GM19240 (cell line): ENCODE data around the gene CYTH1.
"Not testable (repeated sequence)": the region's sequence is repeated elsewhere in the genome, so short reads cannot be mapped to it uniquely, and the experiment has no call there.

Experiments used
- DNase-seq: peaks from one replicate; pipeline ENCODE4 v3.0.0; 2011; ENCODE audit warnings: low spot score; ENCODE audit not compliant: insufficient read length

The CYTH1 gene

GRCh38 chr17:78672871-78673371 is 109.2 kb downstream of the CYTH1 start:
- DNase-seq, result no peak

GRCh38 chr17:78672005-78672404 is 110.1 kb downstream of the CYTH1 start:
- no peak for DNase-seq

DNA sequence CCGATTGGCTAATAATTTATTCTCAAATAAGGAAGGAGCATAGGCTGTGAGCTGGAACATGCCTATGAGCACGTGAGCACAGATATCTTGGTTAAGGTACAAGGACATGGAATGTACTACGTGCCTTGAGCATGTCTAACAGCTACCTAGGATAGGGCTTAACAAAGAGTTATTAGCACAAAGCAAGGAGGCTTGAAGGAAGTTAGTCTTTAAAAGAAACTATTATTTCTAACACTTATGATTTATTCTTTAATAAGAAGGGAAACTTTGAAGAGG is 110.4 kb downstream of the CYTH1 start:
- DNase-seq, result not testable (repeated sequence)

- no peak for DNase-seq
Observed at GRCh38 chr17:78670850-78671725, 111.0 kb downstream of the CYTH1 start.

DNA sequence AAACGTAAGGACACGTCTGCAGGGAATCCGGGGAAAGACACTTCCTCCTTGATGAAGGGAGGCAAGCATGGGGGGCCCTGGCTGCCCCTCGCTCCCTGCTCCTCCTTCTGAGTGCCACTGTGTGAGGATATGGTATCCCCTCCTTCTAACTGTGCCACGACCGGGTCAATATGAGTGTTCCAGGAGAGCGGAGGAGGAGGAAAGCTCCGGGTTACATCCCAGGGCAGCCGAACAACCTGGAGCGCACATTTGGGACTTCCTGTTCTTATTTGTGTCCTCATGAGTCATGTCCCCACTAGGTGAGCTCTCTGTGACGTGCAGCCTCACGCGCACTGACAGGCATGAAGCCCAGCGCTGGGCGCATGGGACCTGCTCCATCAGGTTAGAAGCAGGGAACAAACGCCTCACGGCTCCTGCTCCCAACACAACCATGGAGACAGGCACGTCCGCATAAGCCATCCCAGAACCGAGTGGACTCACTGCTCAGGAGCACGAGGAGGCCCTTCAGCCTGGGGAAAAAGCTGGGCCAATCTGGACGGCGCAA is 112.0 kb downstream of the CYTH1 start:
- DNase-seq, result no peak

DNA sequence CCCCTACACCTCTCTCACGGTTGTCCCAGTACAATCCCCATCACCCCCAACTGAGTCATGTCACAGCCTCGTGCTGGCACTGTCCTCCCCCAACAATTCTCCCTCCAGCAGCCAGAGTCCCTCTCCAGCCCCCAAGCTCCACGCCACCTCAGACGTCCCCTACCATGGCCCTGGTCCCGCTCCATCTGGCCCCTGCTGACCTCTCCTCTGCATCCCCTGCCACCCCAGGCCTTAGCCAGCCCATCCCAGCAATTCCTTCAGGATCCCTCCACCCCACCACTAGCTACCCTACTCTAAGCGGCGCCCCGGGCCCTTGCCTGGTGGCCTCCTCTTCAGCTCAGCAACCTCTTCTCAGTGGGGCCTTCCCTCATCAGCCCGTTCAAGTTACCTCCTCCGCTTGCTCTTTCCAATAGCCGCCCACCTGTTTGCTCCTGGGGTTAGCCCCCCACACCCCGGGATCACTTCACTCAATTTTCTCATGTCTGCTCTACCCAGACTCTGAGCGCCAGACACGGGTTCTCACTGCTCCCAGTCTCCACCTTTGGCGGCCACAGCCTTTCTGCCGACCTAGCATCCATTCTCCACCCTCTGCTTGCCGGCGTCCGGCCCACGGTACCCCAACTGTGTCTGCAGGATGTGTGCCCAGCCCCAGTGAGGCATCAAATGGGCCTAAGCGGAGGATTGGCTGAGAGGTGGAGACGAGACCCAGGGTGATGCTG is 112.7 kb downstream of the CYTH1 start:
- DNase-seq, result no peak

DNA sequence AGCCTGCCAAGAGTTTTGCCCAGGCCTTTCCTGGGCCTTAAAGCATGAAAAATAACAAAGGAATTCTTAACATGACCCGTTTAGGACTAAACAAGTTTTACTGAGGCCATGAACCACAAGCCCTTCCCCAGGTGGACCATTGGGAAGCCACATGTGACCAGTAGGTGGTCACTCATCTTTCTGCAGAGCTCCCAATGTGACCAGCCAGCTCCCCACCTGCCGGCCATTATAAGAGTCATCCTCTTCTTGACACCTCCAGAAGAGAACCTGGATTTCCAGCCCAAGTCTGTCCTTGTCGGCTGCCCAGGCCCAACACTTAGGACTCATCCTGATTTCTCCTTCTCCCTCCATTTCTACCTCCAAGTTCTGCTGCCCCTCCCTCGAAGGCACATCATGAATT is 113.2 kb downstream of the CYTH1 start:
- no peak for DNase-seq

GRCh38 chr17:78667741-78668640 is 114.1 kb downstream of the CYTH1 start:
- no peak for DNase-seq

DNA sequence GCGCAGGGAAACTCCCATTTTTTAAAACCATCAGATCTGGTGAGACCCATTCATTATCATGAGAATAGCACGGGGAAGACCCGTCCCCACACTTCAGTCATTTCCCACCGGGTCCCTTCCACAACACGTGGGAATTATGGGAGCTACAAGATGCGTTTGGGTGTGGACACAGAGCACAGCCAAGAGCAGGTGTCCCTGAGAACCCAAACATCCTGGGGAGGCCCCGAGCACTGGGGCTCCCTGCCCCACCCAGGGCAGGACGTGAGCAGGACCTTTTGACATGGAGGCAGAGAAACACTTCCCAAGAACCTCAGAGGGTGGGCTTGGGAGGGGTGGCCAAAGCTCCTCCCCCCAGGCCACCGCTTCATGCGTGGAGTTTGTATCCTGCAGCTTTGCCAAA is 115.0 kb downstream of the CYTH1 start:
- DNase-seq, result no peak

DNA sequence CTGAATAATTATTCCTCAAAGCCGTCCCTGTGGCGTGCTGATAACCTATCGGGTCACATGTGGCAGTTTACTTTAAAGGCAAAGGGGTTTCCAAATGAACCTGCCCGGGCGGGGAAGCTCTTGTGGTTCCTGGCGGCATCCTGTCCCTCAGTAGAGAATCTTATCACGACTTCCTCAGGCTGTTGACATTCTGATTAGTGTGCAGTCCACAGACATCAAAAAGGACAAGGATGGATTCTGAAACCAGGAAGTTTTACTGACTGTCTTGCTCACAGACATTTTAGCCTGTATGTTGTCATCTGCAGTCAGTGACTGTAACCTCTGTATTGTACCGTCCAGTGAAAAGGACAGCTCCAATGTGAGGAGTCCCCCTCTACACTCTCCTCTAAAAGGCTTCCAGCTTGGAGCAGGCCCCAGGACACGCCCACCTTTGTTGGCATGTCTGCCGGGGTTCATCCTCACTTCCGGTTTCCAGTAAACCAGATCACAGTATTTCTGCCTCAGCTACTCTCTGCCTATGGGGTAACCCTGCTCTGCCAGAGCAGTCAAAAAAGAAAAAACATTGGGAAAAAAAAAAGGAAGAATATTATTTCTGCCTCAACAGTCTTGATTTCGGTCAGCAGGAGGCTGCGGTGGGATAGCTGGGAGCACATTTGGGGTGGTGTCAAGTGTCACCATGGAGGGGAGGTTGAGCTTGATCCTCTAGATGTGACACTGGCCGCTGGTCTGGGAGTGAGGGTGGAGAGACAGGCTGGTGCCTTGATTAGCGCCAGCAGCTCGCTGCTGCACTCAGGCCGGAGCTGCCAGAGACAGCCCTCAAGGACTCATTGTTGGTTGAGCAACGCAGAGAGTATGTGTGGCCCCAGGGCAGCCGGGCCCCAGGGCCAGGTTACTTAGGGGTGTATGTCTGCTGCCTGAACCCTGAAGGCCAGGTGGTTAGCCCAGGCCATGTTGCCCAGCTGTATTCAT is 115.8 kb downstream of the CYTH1 start:
- DNase-seq, result no peak

GRCh38 chr17:78665387-78665951 is 116.6 kb downstream of the CYTH1 start:
- DNase-seq, result no peak

GRCh38 chr17:78664476-78665386 is 117.3 kb downstream of the CYTH1 start:
- no peak for DNase-seq

DNA sequence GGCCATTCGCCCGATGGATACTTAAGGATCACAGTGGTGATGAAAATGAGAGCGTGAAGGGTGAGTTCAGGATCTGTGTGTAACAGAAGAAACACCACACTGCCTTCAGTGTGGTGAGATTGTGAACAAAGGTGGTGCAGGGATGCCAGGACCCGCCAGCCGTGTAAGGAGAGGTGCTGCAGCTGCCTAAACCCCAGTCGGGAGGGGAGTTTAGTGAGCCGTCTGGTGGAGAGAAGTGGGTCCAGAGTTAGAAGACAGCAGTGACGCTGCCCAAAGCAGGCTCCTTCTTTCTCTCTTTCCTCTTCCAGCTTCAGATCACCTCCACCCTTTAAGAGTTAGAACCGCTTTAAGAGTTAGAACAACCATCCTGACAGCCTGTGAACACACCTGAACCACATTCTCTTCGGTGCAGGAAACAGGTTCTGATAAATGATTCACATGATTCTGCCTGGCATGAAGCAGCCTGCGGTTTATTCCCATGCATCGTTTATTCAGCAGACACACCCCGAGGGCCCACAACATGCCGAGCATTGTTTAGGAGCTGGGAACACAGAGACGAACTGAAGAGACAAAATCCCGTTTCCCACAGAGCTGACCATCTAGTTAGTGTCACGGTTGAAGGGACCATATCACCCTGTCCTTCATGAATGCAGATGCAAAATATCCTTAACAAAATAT is 120.8 kb downstream of the CYTH1 start:
- no peak for DNase-seq

- no peak for DNase-seq
Observed at GRCh38 chr17:78659546-78659945, 122.5 kb downstream of the CYTH1 start.

- no peak for DNase-seq
Observed at GRCh38 chr17:78658281-78658785, 123.7 kb downstream of the CYTH1 start.

- no peak for DNase-seq
Observed at GRCh38 chr17:78655251-78655940, 126.7 kb downstream of the CYTH1 start.

DNA sequence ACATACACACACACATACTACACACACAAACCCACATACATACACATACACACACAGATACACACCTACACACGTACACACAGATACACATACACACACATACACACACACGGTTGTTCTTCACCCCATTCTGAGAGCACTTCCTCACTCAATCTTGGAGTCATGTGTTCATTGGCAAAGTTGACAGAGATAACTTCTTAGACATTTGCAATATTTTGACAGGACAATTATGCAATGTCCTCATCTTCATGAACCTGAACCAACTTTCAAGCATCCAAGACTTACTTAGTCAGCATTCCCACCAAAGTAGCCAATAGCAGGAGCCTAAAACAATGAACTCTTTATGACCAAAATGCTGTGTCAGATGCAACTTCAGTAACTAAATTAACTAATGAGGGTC is 127.7 kb downstream of the CYTH1 start:
- no peak for DNase-seq

DNA sequence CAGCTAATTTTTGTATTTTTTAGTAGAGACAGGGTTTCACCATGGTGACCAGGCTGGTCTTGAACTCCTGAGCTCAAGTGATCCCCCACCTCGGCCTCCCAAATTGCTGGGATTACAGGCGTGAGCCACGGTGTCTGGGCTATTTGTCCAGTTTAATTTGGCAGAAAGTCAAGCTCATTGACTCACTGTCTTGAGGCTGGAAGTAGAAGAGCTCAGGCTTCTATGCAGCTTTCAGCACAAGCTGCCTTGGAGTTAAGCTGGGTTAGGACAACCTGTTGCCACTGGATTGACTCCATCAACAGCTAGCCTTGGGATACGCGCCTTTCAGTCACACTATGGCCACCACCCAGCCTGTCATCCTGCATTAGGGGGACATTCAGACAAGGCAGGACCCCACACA is 128.7 kb downstream of the CYTH1 start:
- DNase-seq, result no peak
